ENCODE data around the gene KIF1B. TPM values are rescaled to one million over a fixed set of nuclear protein-coding genes. Genes with fewer than 3 reads are reported as not detected.

Gene KIF1B
- total and polyA plus RNA-seq, 10 donors, result 1.6 to 53.5 (median 34.5) TPM

DNA sequence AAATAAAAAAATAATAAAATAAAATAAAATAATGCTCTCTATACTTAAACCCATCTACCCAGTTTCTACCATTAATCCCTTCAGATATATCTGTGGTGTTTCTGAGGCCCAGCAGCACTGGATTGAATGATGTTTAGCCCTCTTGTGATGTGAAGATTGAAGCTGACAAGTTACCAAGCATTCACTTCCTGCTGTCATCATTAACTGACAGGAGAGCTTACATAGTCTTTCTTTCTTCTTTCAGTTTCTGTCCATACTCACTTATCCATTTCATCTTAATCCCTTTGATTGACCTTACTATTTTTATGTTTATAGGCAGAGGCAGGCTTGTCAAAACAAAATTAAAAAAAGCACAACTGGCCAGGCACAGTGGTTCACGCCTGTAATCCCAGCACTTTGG, 149.7 kb downstream of the KIF1B start:
- intact Hi-C loops (cut with DNase I; ENCODE audit: low total_unique reads), result no loop called here
- no peak overlapping the region for H3K4me3 ChIP-seq
- H3K4me1 ChIP-seq, result peaks cover 0 to 4% (median 0%) of the 10 kb centered on the region in 6 donors
- no peaks in the 10 kb centered on the region for H3K27me3 ChIP-seq (replicated peaks in 1 of 7)
- peaks cover 0 to 93% (median 28%) of the 10 kb centered on the region in 6 donors for H3K36me3 ChIP-seq
- peak overlapping the region in 1 of 8 donors; percentile 7 for H3K27ac ChIP-seq
- 74 to 90% (median 78%) methylated on average over 1 of the region's 1 CpG for WGBS, 5 donors
- no peak for TF ChIP-seq POLR2A (IDR thresholded peaks at IDR 0.05)
- TF ChIP-seq POLR2AphosphoS5 (IDR thresholded peaks at IDR 0.05), result no peak
- TF ChIP-seq, protein P1, sequence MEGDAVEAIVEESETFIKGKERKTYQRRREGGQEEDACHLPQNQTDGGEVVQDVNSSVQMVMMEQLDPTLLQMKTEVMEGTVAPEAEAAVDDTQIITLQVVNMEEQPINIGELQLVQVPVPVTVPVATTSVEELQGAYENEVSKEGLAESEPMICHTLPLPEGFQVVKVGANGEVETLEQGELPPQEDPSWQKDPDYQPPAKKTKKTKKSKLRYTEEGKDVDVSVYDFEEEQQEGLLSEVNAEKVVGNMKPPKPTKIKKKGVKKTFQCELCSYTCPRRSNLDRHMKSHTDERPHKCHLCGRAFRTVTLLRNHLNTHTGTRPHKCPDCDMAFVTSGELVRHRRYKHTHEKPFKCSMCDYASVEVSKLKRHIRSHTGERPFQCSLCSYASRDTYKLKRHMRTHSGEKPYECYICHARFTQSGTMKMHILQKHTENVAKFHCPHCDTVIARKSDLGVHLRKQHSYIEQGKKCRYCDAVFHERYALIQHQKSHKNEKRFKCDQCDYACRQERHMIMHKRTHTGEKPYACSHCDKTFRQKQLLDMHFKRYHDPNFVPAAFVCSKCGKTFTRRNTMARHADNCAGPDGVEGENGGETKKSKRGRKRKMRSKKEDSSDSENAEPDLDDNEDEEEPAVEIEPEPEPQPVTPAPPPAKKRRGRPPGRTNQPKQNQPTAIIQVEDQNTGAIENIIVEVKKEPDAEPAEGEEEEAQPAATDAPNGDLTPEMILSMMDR (IDR thresholded peaks at IDR 0.05 in 8 of 11, conservative IDR thresholded peaks at IDR 0.05 in 3 of 11), result no peak
- H3K9me3 ChIP-seq, result no peaks in the 10 kb centered on the region
- DNase-seq, result no peak

DNA sequence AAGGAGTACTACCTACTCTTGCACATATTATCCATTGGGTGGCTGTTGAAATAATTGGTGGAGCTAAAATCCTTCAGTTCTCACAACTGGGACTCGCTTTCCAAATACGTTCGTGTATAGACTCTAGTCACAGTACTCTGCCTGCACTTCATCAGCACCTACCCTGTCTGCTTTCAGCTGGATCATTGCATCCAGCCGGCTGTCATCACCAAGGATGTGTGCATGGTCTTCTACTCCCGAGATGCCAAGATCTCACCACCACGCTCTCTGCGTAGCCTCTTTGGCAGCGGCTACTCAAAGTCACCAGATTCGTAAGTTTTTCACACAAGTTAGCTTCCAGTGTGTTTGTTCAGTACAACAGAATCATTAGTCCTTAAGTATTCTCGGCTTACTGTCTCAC, 151.1 kb downstream of the KIF1B start:
- intact Hi-C loops (cut with DNase I; ENCODE audit: low total_unique reads), result no loop called here
- Histone ChIP-seq H3K36me3 (peaks cover 0 to 93% (median 40%) of the 10 kb centered on the region in 6 donors), H3K9me3 (no peaks in the 10 kb centered on the region), H3K27me3 (replicated peaks in 1 of 7) (no peaks in the 10 kb centered on the region), H3K4me1 (peaks cover 0 to 4% (median 0%) of the 10 kb centered on the region in 6 donors), H3K27ac (no peak overlapping the region), H3K4me3 (no peak overlapping the region)
- TF ChIP-seq POLR2A (IDR thresholded peaks at IDR 0.05) (no peak), POLR2AphosphoS5 (IDR thresholded peaks at IDR 0.05) (no peak)
- TF ChIP-seq, protein P1 (IDR thresholded peaks at IDR 0.05 in 8 of 11, conservative IDR thresholded peaks at IDR 0.05 in 3 of 11), result no peak
- DNase-seq, result no peak
- WGBS, 5 donors, result 94 to 97% (median 95%) methylated on average over 10 of the region's 10 CpGs

DNA sequence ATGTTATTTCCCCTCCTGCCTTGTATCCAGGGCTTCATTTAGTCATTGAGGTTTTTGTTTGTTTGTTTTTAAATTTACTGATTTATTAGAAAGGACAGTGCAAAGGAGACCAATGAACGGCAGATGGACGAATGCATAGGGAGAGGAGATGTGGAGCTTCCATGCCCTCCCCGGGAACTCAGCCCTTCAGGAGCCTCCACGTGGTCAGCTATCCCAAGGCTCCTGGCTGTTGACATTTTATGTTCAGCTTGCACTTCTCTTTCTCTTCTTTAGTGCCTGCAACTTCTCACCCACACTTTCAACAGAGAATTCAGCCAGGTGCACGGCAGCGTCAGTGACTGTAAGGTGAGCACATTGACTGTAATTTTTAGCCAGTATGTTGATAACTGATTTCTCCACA, 157.8 kb downstream of the KIF1B start:
- no peak for DNase-seq
- Histone ChIP-seq H3K27me3 (replicated peaks in 1 of 7) (no peaks in the 10 kb centered on the region), H3K27ac (no peak overlapping the region), H3K36me3 (peaks cover 0 to 99% (median 56%) of the 10 kb centered on the region in 6 donors), H3K4me3 (no peak overlapping the region), H3K9me3 (no peaks in the 10 kb centered on the region), H3K4me1 (peaks cover 0 to 5% (median 0%) of the 10 kb centered on the region in 6 donors)
- WGBS, 5 donors, result 81 to 93% (median 84%) methylated on average over 6 of the region's 6 CpGs
- TF ChIP-seq POLR2A (IDR thresholded peaks at IDR 0.05) (no peak), POLR2AphosphoS5 (IDR thresholded peaks at IDR 0.05) (no peak)
- TF ChIP-seq, protein P1 (IDR thresholded peaks at IDR 0.05 in 8 of 11, conservative IDR thresholded peaks at IDR 0.05 in 3 of 11), result no peak
- intact Hi-C loops (cut with DNase I; ENCODE audit: low total_unique reads), result no loop called here

DNA sequence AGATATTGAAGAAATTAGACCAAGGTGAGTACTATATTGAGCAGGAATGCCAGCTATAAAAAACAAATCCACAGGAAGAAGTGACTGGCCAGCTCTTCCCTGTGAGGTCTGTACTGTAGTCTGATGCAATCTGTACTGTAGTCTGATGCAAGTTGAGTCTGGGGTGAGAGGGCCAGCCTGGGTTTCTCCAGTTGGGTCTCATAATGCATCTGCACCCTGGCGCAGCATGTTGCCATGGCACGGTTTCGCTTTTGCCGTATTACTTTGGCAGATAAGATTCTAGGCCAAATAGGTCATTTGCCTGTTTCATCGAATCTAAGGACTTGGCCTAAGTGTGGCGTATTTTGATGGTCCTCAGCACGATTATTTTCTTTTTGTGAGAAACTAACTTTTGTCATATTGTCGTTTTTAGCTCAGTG, 164.1 kb downstream of the KIF1B start:
- peaks cover 0 to 94% (median 43%) of the 10 kb centered on the region in 6 donors for H3K36me3 ChIP-seq
- intact Hi-C loops (cut with DNase I; ENCODE audit: low total_unique reads), result no loop called here

More for the DNA sequence above, 164.1 kb downstream of the KIF1B start:
- Histone ChIP-seq H3K4me1 (peaks cover 0 to 30% (median 15%) of the 10 kb centered on the region in 6 donors), H3K9me3 (no peaks in the 10 kb centered on the region), H3K4me3 (no peak overlapping the region), H3K27me3 (replicated peaks in 1 of 7) (no peaks in the 10 kb centered on the region), H3K27ac (no peak overlapping the region)
- no peak for DNase-seq
- 90 to 96% (median 92%) methylated on average over 8 of the region's 8 CpGs for WGBS, 5 donors
- TF ChIP-seq POLR2AphosphoS5 (IDR thresholded peaks at IDR 0.05) (no peak), POLR2A (IDR thresholded peaks at IDR 0.05) (no peak)
- TF ChIP-seq, protein P1 (IDR thresholded peaks at IDR 0.05 in 8 of 11, conservative IDR thresholded peaks at IDR 0.05 in 3 of 11), result no peak
